Astrocyte (in vitro differentiated cells and primary cell): ENCODE results near the gene DLX1.

ENCODE experiments used
- EZH2 ChIP-seq: IDR thresholded peaks from 2 replicates; pipeline ENCODE4 v1.6.1; 2012; ENCODE audit warnings: mild to moderate bottlenecking, low read length, inconsistent platforms; ENCODE audit not compliant: insufficient read depth
- TF ChIP-seq, protein P1 (sequence below): IDR thresholded peaks from 2 replicates; pipeline ENCODE4 v1.5.1; 2011; ENCODE audit warnings: low read depth, mild to moderate bottlenecking, inconsistent platforms, low read length, moderate library complexity; ENCODE audit not compliant: insufficient read depth

DNA sequence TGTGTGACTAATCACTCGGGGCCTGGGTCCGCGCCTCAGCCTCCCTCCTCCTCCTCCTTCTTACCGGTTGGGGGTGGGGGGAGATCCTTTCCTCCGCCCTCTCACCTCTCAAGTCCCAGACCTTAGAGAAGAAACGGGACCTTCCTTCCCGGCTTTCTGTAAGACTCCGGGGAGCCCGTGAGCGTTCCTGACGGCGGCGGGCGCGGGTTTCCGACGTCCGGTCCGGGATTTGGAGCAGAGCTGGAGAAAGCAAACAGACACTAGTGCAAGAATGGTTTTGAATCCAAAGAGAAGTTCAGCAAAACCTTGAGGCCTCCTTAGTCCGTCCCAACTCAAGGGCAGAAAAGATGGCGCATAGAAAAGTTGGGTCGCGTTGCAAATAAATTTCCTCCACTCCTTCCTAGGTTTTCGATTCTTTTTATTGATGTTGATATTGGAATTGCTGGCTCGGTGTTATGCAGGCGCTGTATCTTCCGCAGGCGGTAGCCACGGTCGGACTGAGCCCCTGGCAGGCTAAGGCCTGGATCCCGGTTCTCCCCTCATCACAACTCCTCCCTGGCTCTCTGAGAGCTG is 2.0 kb downstream of the DLX1 start:
- TF ChIP-seq, protein P1, sequence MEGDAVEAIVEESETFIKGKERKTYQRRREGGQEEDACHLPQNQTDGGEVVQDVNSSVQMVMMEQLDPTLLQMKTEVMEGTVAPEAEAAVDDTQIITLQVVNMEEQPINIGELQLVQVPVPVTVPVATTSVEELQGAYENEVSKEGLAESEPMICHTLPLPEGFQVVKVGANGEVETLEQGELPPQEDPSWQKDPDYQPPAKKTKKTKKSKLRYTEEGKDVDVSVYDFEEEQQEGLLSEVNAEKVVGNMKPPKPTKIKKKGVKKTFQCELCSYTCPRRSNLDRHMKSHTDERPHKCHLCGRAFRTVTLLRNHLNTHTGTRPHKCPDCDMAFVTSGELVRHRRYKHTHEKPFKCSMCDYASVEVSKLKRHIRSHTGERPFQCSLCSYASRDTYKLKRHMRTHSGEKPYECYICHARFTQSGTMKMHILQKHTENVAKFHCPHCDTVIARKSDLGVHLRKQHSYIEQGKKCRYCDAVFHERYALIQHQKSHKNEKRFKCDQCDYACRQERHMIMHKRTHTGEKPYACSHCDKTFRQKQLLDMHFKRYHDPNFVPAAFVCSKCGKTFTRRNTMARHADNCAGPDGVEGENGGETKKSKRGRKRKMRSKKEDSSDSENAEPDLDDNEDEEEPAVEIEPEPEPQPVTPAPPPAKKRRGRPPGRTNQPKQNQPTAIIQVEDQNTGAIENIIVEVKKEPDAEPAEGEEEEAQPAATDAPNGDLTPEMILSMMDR = no peak
- peak; percentile 65 for TF ChIP-seq EZH2
